Fibroblast of the aortic adventitia (primary cell): ENCODE data around the gene DHCR24. TPM values are rescaled to one million over a fixed set of nuclear protein-coding genes. Genes with fewer than 3 reads are reported as not detected.
"Not testable (repeated sequence)": the region's sequence is repeated elsewhere in the genome, so short reads cannot be mapped to it uniquely, and the experiment has no call there.

Experiments
- DNase-seq: peaks from one replicate; pipeline ENCODE4 v3.0.0-alpha.2; 2010; ENCODE audit warnings: low read depth
- H3K4me3 ChIP-seq: 2 replicates; pipeline ENCODE4 v1.5.1; 2011; ENCODE audit warnings: low read depth, mild to moderate bottlenecking, control low read depth, low read length, moderate library complexity
- CTCF ChIP-seq: IDR thresholded peaks from 2 replicates; pipeline ENCODE4 v1.5.1; 2011; ENCODE audit warnings: mild to moderate bottlenecking, low read length, control low read depth, inconsistent platforms; ENCODE audit not compliant: insufficient read depth
- total RNA-seq: library from RNA; depleted of rRNA; stranded (reverse); fragments of >200 nt; gene quantifications from 2 replicates; pipeline ENCODE4 v1.2.3, GENCODE V29; 2012; ENCODE audit warnings: low replicate concordance

Gene DHCR24
- total RNA-seq, 1 donor = 123 TPM

DNA sequence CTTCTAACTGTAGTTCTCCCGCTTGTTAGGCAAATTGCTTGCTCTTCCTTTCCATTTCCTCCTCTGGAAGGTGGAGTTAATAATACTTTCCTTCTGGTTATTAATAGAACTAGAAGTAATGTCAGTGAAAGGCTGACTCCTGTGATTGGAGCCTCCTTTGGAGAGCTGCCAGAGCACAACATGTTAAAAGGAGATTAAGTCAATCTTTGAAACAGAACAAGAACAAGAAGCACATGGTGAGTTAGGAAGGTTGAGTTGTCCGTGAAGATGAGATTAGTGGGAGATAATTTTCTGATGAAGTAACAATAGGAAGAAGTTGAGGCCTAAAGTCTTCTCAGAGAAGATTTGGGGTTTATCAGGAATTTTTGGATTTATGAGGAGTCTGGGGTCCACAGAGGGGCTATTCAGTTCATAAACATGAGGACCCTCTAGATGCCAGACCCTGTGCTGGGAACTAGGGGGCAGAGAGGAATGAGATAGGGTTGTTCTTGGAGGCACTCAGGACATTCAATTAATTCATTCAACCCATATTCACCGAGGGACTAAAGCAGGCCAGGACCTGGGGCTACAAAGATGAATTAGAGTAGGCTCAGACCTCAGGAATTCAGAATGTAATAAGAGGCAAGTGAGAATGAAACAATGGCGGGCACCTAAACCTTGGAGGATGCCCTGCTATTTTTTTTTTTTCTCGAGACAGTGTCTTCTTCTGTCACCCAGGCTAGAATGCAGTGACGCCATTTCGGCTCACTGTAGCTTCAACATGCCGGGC lies 40.7 kb upstream of the DHCR24 start:
- H3K4me3 ChIP-seq = no peak overlapping the region
- TF ChIP-seq CTCF = no peak
- peak; percentile 49 for DNase-seq

- no peak overlapping the region for H3K4me3 ChIP-seq
- DNase-seq = no peak
- no peak for TF ChIP-seq CTCF
These were observed 40.0 kb upstream of the DHCR24 start for GRCh38 chr1:54926970-54927369.

DNA sequence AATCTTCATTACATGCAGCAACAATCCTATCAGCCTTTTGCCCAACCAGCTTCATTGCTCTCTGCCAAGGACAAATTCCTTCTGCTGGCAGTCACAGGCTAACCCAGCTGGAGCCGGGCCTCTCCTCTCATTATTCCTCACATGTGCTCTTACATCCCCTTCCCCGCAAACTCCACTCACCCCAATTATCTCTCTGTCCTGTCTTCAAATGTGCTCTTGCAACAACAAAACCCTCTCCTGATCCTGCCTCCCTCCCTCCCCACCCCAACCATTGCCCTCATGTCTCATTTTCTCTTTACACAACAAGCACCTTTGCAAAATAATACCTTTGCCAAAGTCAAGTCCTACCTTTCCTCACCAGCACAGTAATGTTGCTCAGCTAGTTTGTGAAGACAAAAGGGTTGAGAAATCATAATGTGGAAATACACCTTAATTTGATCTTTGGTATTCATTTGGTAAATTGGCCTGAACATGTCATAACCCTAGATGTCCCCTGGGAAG lies 36.0 kb upstream of the DHCR24 start:
- H3K4me3 ChIP-seq = no peak overlapping the region
- DNase-seq = peak; percentile 33
- no peak for TF ChIP-seq CTCF

DNA sequence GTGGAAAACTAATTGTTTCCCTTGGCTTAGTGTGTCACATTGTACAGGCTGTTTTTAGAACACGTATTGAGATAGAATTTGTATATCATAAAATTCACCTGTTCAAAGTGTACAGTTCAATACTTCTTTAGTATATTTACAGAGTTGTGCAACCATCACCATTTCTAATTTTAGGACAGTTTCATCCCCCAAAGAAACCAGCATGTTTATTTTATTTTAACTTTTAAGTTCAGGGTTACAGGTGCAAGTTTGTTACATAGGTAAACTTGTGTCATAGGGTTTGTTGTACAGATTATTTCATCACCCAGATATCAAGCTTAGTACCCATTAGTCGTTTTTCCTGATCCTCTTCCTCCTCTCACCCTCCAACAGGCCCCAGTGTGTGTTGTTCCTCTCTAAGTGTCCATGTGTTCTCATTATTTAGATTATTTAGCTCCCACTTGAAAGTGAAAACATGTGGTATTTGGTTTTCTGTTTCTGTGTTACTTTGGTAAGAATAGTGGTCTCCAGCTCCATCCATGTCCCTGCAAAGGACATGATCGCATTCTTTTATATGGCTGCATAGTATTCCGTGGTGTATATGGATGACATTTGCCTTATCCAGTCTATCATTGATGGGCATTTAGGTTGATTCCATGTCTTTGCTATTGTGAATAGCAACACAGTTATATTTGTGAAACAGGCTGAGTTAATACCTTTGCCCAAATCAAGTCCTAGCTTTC lies 35.2 kb upstream of the DHCR24 start:
- TF ChIP-seq CTCF = no peak
- no peak for DNase-seq
- H3K4me3 ChIP-seq = no peak overlapping the region

DNA sequence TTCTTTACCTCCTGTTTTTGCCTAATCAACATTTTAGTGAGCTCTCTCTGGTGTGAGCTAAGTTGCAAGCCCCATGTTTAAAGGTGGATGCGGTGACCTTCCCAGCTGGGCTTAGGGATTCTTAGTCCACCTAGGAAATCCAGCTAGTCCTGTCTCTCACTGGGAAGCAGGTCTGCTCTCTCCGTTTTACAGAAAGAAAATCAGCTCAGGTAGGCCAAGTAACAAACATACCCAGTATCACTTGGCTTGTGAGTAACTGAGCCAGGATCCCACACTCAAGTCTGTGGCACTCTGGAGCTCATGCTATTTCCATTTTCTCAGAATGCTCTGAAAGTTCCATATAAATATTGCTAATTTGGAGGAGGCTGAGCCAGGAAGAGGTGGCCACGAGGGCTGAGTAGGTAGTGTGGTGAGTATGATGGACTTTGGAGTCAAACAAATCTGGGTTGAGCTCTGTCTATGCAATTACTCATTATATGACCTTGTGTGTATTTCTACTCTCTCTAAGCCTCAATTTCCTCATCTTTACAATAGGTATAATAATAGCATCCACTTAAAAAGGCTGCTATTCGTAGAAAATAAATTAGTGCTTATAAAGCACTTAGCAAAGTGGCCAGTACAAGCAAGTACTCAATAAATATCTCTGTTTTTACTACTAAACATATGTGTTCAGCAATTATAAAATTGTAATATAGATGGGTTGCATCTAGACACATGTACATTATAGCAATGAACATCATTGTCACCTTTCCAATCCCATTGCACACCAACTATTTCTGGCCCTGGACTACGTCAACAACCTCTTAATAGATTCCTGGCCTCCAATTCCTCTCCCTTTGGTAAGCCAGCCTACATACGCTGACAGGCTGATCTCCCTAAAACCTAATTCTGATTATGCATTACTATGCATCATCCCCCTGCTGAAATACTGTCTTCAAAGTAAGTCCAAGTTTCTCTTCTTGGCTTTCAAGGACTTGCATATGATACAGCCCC lies 32.7 kb upstream of the DHCR24 start:
- DNase-seq = no peak
- no peak for TF ChIP-seq CTCF
- no peak overlapping the region for H3K4me3 ChIP-seq

- not testable (repeated sequence) for DNase-seq, H3K4me3 ChIP-seq
These were observed 24.1 kb upstream of the DHCR24 start for GRCh38 chr1:54911076-54911475.

DNA sequence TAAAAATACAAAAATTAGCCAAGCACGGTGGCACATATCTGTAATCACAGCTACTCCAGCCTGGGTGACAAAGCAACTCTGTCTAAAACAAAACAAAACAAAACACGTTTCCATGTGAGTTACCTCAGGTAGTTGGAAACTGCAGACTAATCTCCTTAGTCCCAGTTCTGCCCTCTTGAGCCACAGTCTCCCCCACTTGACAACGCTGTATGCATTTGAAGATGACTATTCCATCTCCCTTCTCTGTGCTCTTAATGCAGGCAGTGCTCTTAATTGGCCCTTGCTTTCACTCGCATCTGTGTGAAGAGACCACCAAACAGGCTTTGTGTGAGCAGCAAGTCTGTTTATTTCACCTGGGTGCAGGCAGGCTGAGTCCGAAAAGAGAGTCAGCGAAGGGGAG lies 19.6 kb upstream of the DHCR24 start:
- H3K4me3 ChIP-seq = no peak overlapping the region
- TF ChIP-seq CTCF = no peak
- no peak for DNase-seq
